Fibroblast of lung (primary cell): ENCODE data around the gene PPP1R1B. TPM values are rescaled to one million over a fixed set of nuclear protein-coding genes. Genes with fewer than 3 reads are reported as not detected.

Source experiments
- DNase-seq, 2 donors: peaks; one replicate each; pipeline versions ENCODE4 v3.0.0 to v3.0.0-alpha.2; 2010; ENCODE audit warnings: low read depth in 2 of 2
- H2AFZ ChIP-seq: 2 replicates; pipeline ENCODE4 v1.5.1; 2012; ENCODE audit warnings: low read length, control low read depth, inconsistent platforms
- H3K27ac ChIP-seq: 2 replicates; pipeline ENCODE4 v1.5.1; 2011; ENCODE audit warnings: low read length, control low read depth; ENCODE audit not compliant: insufficient read depth
- H3K27me3 ChIP-seq: 2 replicates; pipeline ENCODE4 v1.5.1; 2011; ENCODE audit warnings: mild to moderate bottlenecking, low read length; ENCODE audit not compliant: control insufficient read depth, insufficient read depth
- H3K36me3 ChIP-seq: 2 replicates; pipeline ENCODE4 v1.5.1; 2011; ENCODE audit warnings: low read length; ENCODE audit not compliant: control insufficient read depth, insufficient read depth
- H3K4me1 ChIP-seq: 2 replicates; pipeline ENCODE4 v1.5.1; 2011; ENCODE audit warnings: low read length; ENCODE audit not compliant: control insufficient read depth, insufficient read depth; ENCODE audit errors: extremely low read depth
- H3K4me2 ChIP-seq: 2 replicates; pipeline ENCODE4 v1.5.1; 2011; ENCODE audit warnings: low read length, control low read depth; ENCODE audit not compliant: insufficient read depth; ENCODE audit errors: extremely low read depth
- H3K4me3 ChIP-seq, 4 experiments: fragments of 200-600 bp in 1 of 4; sonication (generic) in 1 of 4; replicated peaks in 1 of 4; 2 replicates each; pipeline ENCODE4 v1.5.1; 2011 to 2016; ENCODE audit warnings: low read length in 4 of 4, low read depth in 3 of 4, mild to moderate bottlenecking in 3 of 4, control low read depth in 2 of 4, inconsistent platforms in 1 of 4, mixed read lengths in 1 of 4; ENCODE audit not compliant: insufficient read depth in 1 of 4; ENCODE audit errors: control extremely low read depth in 1 of 4
- H3K79me2 ChIP-seq: 2 replicates; pipeline ENCODE4 v1.5.1; 2012; ENCODE audit warnings: mild to moderate bottlenecking, low read length, inconsistent platforms; ENCODE audit not compliant: control insufficient read depth, insufficient read depth
- H3K9ac ChIP-seq: 2 replicates; pipeline ENCODE4 v1.5.1; 2011; ENCODE audit warnings: mild to moderate bottlenecking, low read length, control low read depth; ENCODE audit not compliant: insufficient read depth
- H3K9me3 ChIP-seq: 2 replicates; pipeline ENCODE4 v1.5.1; 2012; ENCODE audit warnings: low read depth, low read length; ENCODE audit not compliant: control insufficient read depth, insufficient read depth
- H4K20me1 ChIP-seq: 2 replicates; pipeline ENCODE4 v1.5.1; 2011; ENCODE audit warnings: low read length; ENCODE audit not compliant: control insufficient read depth, insufficient read depth; ENCODE audit errors: extremely low read depth
- EZH2 ChIP-seq: IDR thresholded peaks from 2 replicates; pipeline ENCODE4 v1.5.1; 2012; ENCODE audit warnings: low read length, control low read depth, mild to moderate bottlenecking; ENCODE audit errors: missing control alignments
- polyA plus RNA-seq, 2 donors: library from polyadenylated mRNA; depleted of rRNA in 1 of 2; stranded (reverse) in 1 of 2; unstranded in 1 of 2; fragments of >200 nt; gene quantifications; 2 replicates each; pipeline ENCODE4 v1.2.1, GENCODE V29; 2011 to 2012; ENCODE audit warnings: missing spikeins in 1 of 2
- total RNA-seq: library from RNA; depleted of rRNA; stranded (reverse); fragments of >200 nt; gene quantifications from 2 replicates; pipeline ENCODE4 v1.2.1, GENCODE V29; 2014
- TF ChIP-seq, protein P1 (sequence below), 2 donors: IDR thresholded peaks in 1 of 2; conservative IDR thresholded peaks in 1 of 2; 1 replicate in 1 of 2; 2 replicates in 1 of 2; pipeline ENCODE4 v1.5.1; 2011 to 2012; ENCODE audit warnings: low read length in 2 of 2, control low read depth in 1 of 2, inconsistent platforms in 1 of 2, low read depth in 1 of 2, mild to moderate bottlenecking in 1 of 2

The PPP1R1B gene
- total and polyA plus RNA-seq, 2 donors (not counting 1 experiment from before 2014, with no cell fraction given): under 0.01 to 0.05 TPM

DNA sequence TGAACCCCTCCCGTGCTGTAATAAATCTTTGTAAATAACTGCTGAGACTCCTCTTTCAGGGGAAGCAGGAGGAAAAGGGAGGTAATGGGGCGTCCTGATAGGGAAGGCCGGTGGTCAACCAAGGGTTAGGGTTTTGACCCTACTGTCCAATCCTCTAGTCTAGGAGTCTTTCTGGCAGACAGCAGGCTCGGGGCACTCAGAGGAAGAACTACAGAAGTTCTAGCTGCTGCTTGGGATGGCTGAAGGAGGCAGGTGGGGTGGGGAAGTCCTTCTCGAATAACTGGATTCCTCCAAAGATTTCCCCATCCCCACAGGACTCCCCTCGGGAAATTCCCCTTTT is 9.8 kb downstream of the PPP1R1B start:
- Histone ChIP-seq H3K9me3 (no peaks in the 10 kb centered on the region), H3K9ac (peak overlapping the region; percentile 88), H3K27me3 (peaks cover 5% of the 10 kb centered on the region), H4K20me1 (peaks cover 1% of the 10 kb centered on the region), H3K27ac (peak overlapping the region; percentile 83), H3K4me1 (peaks cover 13% of the 10 kb centered on the region), H3K4me3 (peak overlapping the region; percentile 57 to 99 (median 80)), H3K4me2 (peak overlapping the region; percentile 94), H3K79me2 (peaks cover 22% of the 10 kb centered on the region), H2AFZ (peak overlapping the region; percentile 88), H3K36me3 (no peaks in the 10 kb centered on the region)
- TF ChIP-seq, protein P1, sequence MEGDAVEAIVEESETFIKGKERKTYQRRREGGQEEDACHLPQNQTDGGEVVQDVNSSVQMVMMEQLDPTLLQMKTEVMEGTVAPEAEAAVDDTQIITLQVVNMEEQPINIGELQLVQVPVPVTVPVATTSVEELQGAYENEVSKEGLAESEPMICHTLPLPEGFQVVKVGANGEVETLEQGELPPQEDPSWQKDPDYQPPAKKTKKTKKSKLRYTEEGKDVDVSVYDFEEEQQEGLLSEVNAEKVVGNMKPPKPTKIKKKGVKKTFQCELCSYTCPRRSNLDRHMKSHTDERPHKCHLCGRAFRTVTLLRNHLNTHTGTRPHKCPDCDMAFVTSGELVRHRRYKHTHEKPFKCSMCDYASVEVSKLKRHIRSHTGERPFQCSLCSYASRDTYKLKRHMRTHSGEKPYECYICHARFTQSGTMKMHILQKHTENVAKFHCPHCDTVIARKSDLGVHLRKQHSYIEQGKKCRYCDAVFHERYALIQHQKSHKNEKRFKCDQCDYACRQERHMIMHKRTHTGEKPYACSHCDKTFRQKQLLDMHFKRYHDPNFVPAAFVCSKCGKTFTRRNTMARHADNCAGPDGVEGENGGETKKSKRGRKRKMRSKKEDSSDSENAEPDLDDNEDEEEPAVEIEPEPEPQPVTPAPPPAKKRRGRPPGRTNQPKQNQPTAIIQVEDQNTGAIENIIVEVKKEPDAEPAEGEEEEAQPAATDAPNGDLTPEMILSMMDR (conservative IDR thresholded peaks at IDR 0.05 in 1 of 2, IDR thresholded peaks at IDR 0.05 in 1 of 2; ENCODE audit: low read depth in 1 of 2, low read length in 2 of 2): no peak
- TF ChIP-seq EZH2: no peak
- DNase-seq: no peak

DNA sequence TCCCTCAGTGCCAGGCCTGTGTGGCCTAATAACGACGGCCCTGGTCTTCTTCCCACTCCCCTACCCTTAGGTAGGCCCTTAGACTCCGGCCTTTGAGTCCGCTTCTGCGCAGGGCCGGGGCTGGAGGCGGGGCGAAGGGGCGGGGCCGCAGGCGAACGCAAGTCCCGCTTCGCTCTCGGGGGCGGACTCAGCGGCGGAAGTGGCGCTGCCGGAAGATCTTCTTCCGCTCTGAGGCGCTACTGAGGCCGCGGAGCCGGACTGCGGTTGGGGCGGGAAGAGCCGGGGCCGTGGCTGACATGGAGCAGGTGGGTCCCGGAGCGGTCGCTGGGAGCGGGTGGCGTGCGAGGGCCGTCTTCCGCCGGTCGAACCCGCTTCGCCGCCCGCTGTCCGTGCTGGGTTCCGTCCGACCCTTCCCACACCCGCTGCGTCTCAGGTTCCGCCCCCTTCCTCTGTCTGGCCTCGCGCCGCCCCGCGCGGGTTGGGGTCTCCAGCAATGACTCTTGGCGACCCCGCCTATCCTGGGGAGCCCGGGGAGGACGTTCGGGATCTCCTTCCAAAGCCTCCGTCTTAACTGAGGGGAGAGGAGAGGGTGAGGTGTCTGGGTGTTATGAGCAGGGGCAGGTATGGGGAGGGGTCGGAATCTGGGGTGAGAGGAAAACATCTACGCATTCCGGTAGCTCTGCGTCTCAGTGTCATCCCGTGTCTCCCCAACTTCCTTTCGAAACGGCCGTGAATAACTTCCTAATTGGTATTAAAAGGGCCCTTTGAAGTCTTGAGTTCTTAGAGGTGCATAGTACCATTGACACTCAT is 10.4 kb downstream of the PPP1R1B start, which contains the start of gene STARD3:
STARD3 (plus strand) TSS at position 218 of the 810 bp plus-strand sequence. CDS start 16,388 bp downstream, outside the sequence.
- H2AFZ ChIP-seq: peak within 1 kb of the TSS; percentile 88
- H3K4me2 ChIP-seq: peak within 1 kb of the TSS; percentile 94
- H3K9me3 ChIP-seq: no peaks in the 10 kb centered on the region
- no peak for TF ChIP-seq EZH2
- DNase-seq: peak; percentile 88 to 89
- no peaks in the 10 kb centered on the region for H3K27me3 ChIP-seq
- peaks cover 24% of the 10 kb centered on the region for H3K79me2 ChIP-seq
- H3K27ac ChIP-seq: peak within 1 kb of the TSS; percentile 83
- H3K36me3 ChIP-seq: no peaks in the 10 kb centered on the region
- H3K4me1 ChIP-seq: peaks cover 13% of the 10 kb centered on the region
- H4K20me1 ChIP-seq: peaks cover 1% of the 10 kb centered on the region
- H3K9ac ChIP-seq: peak within 1 kb of the TSS; percentile 88
- H3K4me3 ChIP-seq: peak within 1 kb of the TSS; percentile 78 to 99 (median 83)

DNA sequence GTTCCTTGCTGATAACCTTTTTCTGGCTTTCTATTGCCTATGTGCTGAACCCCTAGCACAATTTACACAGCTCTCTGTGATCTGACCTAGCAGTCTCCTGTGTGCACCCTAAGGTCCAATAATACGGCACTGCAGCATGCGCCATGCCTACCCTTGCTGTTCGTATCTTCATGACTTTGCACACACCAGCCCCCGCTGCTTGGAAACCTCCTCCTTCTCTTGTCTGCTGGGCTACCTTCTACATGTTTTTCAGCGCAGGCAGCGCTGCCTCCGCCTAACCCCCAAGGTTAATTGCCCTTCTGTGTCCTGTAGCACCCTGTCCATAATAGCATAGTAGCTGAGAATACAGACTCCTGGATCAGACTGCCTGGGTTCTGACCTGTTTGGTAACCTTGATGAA is 11.6 kb downstream of the PPP1R1B start:
- Histone ChIP-seq H3K9ac (no peak overlapping the region), H3K4me3 (peak overlapping the region; percentile 78 to 99 (median 83)), H4K20me1 (peaks cover 1% of the 10 kb centered on the region)

More for the DNA sequence above, 11.6 kb downstream of the PPP1R1B start:
- no peak for DNase-seq
- Histone ChIP-seq H3K36me3 (no peaks in the 10 kb centered on the region), H2AFZ (no peak overlapping the region), H3K4me1 (peaks cover 15% of the 10 kb centered on the region), H3K9me3 (no peaks in the 10 kb centered on the region), H3K27me3 (no peaks in the 10 kb centered on the region), H3K27ac (no peak overlapping the region), H3K4me2 (peak overlapping the region; percentile 76), H3K79me2 (peaks cover 24% of the 10 kb centered on the region)
- TF ChIP-seq, protein P1 (conservative IDR thresholded peaks at IDR 0.05 in 1 of 2, IDR thresholded peaks at IDR 0.05 in 1 of 2; ENCODE audit: low read depth in 1 of 2, low read length in 2 of 2): no peak
- no peak for TF ChIP-seq EZH2
